Cardiac muscle cell (in vitro differentiated cells and primary cell): Measurements from ENCODE around the gene LDHA. TPM values are rescaled to one million over a fixed set of nuclear protein-coding genes. Genes with fewer than 3 reads are reported as not detected.
A peak's percentile ranks its signal among the peaks of the same experiment; 100 is the strongest.

Experiments used
- DNase-seq, 2 donors: peaks; one replicate each; pipeline versions ENCODE4 v3.0.0 to v3.0.0-alpha.2; 2010 to 2017; ENCODE audit warnings: low read depth in 1 of 2, low spot score in 1 of 2
- H3K27ac ChIP-seq: fragments of 200-600 bp; sonication (generic); 2 replicates; pipeline ENCODE4 v1.5.1; 2016
- H3K27me3 ChIP-seq: fragments of 200-600 bp; sonication (generic); 2 replicates; pipeline ENCODE4 v1.6.0; 2016; ENCODE audit warnings: control low read depth
- H3K36me3 ChIP-seq: fragments of 200-600 bp; sonication (generic); 2 replicates; pipeline ENCODE4 v1.5.1; 2016; ENCODE audit warnings: control low read depth
- H3K4me1 ChIP-seq: fragments of 200-600 bp; sonication (generic); 2 replicates; pipeline ENCODE4 v1.8.1; 2017; ENCODE audit warnings: low read depth, mild to moderate bottlenecking, mixed run types
- H3K4me3 ChIP-seq: fragments of 200-600 bp; sonication (generic); 2 replicates; pipeline ENCODE4 v1.5.1; 2016; ENCODE audit warnings: mild to moderate bottlenecking
- H3K9me3 ChIP-seq: fragments of 200-600 bp; sonication (generic); 2 replicates; pipeline ENCODE4 v1.5.1; 2017; ENCODE audit warnings: low read depth, mild to moderate bottlenecking, control low read depth
- CTCF ChIP-seq: IDR thresholded peaks from 2 replicates; pipeline ENCODE4 v1.5.1; 2012; ENCODE audit warnings: low read depth, mild to moderate bottlenecking, low read length
- polyA plus RNA-seq: library from polyadenylated mRNA; unstranded; fragments of >200 nt; fragmentation: Nextera tagmentation; extraction: Ambion mirVana; gene quantifications from 2 replicates; pipeline ENCODE4 v1.2.1, GENCODE V29; 2016
- total RNA-seq: library from RNA; depleted of rRNA; stranded (reverse); fragments of >200 nt; gene quantifications from 2 replicates; pipeline ENCODE4 v1.2.3, GENCODE V29; 2016

LDHA gene
- total and polyA plus RNA-seq, 2 experiments from 2014 or later = 1,055 to 3,925 TPM

- Histone ChIP-seq H3K4me3 (no peak overlapping the region), H3K9me3 (no peaks in the 10 kb centered on the region), H3K36me3 (no peaks in the 10 kb centered on the region), H3K4me1 (peaks cover 20% of the 10 kb centered on the region), H3K27me3 (no peaks in the 10 kb centered on the region), H3K27ac (peak overlapping the region; percentile 91)
- DNase-seq = peak; percentile 69 to 89
- no peak for TF ChIP-seq CTCF
These were observed 10.8 kb upstream of the LDHA start for GRCh38 chr11:18383388-18384156.

GRCh38 chr11:18384157-18384641, 10.2 kb upstream of the LDHA start:
- Histone ChIP-seq H3K4me3 (no peak overlapping the region), H3K4me1 (peaks cover 20% of the 10 kb centered on the region), H3K9me3 (no peaks in the 10 kb centered on the region), H3K27me3 (no peaks in the 10 kb centered on the region), H3K36me3 (no peaks in the 10 kb centered on the region), H3K27ac (peak overlapping the region; percentile 91)
- no peak for TF ChIP-seq CTCF
- peak; percentile 49 to 92 for DNase-seq

DNA sequence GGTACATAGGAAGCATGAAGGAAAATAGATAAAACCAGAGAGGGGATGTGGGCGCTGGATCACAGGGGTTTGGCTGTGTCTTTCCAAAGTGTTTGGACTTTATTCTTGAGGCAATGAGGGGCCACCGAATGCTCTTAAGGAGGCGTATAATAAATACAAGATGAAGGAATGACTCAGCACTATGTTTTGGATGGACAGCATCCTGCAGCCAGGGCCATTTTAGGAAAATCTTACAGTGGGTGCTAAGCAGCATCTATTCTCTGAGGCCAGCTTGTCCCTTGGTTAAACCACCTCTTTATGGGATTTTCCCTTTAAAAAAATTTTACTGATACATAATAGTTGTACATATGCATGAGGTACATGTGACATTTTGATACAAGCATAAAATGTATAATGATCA, 4.3 kb upstream of the LDHA start:
- no peak for DNase-seq
- no peaks in the 10 kb centered on the region for H3K27me3 ChIP-seq
- H3K4me3 ChIP-seq = no peak overlapping the region
- H3K36me3 ChIP-seq = no peaks in the 10 kb centered on the region
- no peak for TF ChIP-seq CTCF
- H3K27ac ChIP-seq = no peak overlapping the region
- peaks cover 9% of the 10 kb centered on the region for H3K4me1 ChIP-seq
- H3K9me3 ChIP-seq = no peaks in the 10 kb centered on the region

GRCh38 chr11:18392434-18393321, 1.7 kb upstream of the LDHA start:
- Histone ChIP-seq H3K27ac (peak overlapping the region; percentile 89), H3K4me3 (no peak overlapping the region), H3K27me3 (no peaks in the 10 kb centered on the region), H3K36me3 (peaks cover 11% of the 10 kb centered on the region), H3K4me1 (peaks cover 21% of the 10 kb centered on the region), H3K9me3 (no peaks in the 10 kb centered on the region)
- no peak for DNase-seq
- TF ChIP-seq CTCF = no peak

DNA sequence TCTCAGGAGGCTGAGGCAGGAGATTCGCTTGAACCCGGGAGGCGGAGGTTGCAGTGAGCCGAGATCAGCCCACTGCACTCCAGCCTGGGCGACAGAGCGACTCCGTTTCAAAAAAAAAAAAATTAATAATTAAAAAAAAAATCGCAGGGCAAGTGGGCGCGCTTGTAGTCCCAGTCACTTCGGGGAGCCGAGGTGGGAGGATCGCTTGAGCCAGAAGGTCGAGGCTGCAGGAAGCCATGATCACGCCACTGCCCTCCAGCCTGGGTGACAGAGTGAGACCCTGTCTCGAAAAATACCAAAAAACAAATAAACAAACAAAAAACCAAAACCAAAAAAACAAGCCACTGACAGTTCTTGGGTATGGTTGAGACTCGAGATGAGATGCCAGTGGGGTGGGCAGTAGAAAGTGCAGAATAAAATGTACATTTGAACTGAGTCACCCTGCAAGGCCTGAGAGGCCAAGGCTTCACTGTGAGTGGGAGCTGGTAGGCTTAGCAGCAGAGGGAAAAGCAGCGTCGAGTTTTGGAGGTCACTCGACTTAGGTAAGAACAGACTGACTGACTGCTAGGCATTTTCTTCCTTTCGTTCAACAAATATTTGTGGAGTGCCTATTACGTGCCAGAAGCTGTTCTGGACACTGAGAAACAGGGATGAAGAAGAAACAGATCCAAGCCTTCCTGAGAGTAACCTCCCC, 635 bp upstream of the LDHA start:
- Histone ChIP-seq H3K36me3 (peaks cover 18% of the 10 kb centered on the region), H3K27me3 (no peaks in the 10 kb centered on the region), H3K9me3 (no peaks in the 10 kb centered on the region), H3K27ac (peak overlapping the region; percentile 89), H3K4me3 (peak overlapping the region; percentile 72), H3K4me1 (peaks cover 21% of the 10 kb centered on the region)
- TF ChIP-seq CTCF = no peak
- DNase-seq = peak in 1 of 2 donors; percentile 19
